Activated CD4-positive, alpha-beta T cell treated with anti-CD3 and anti-CD28 coated beads, Interleukin-2, amount 10 ng/mL, durations not matched to agents 7 days and 5 days (primary cell): ENCODE data around the gene MOV10L1. TPM values are rescaled to one million over a fixed set of nuclear protein-coding genes. Genes with fewer than 3 reads are reported as not detected.
"Not testable (repeated sequence)": the region's sequence is repeated elsewhere in the genome, so short reads cannot be mapped to it uniquely, and the experiment has no call there.

Source experiments
- CTCF ChIA-PET: fragments of 350-600 bp; sonication (Branson Sonifier 250); formaldehyde crosslinking; loops from one replicate; lab custom pipeline; 2021; ENCODE audit warnings: antibody characterized with exemption; lab: Charles Lee
- POLR2A ChIA-PET: fragments of 350-600 bp; sonication (Branson Sonifier 250); formaldehyde crosslinking; loops from one replicate; lab custom pipeline; 2021; ENCODE audit warnings: antibody characterized with exemption; lab: Charles Lee
- DNase-seq: peaks from one replicate; pipeline ENCODE4 v3.0.0-alpha.2; 2020
- H3K27ac Mint-ChIP-seq: one replicate; pipeline ENCODE4 v1.8.0; 2021; ENCODE audit warnings: mild to moderate bottlenecking, moderate library complexity, mixed read lengths
- H3K27me3 Mint-ChIP-seq: one replicate; pipeline ENCODE4 v1.8.0; 2021; ENCODE audit warnings: mixed read lengths
- H3K36me3 Mint-ChIP-seq: one replicate; pipeline ENCODE4 v1.8.0; 2021; ENCODE audit warnings: low read depth, mixed read lengths
- H3K4me1 Mint-ChIP-seq: one replicate; pipeline ENCODE4 v1.8.0; 2021; ENCODE audit warnings: mixed read lengths
- H3K4me3 Mint-ChIP-seq: one replicate; pipeline ENCODE4 v1.8.0; 2021; ENCODE audit warnings: mild to moderate bottlenecking, moderate library complexity, mixed read lengths
- H3K9me3 Mint-ChIP-seq: one replicate; pipeline ENCODE4 v1.8.0; 2021; ENCODE audit warnings: mixed read lengths
- total RNA-seq, 2 experiments: library from RNA; stranded (reverse); gene quantifications; one replicate each; pipeline ENCODE4 v1.2.3, GENCODE V29; 2021

Gene MOV10L1
- total RNA-seq, 2 experiments from 2014 or later, result not detected

GRCh38 chr22:50144005-50144614 is 54.3 kb downstream of the MOV10L1 start:
- Mint-ChIP-seq H3K27ac (peak overlapping the region; percentile 41), H3K4me3 (no peak overlapping the region), H3K27me3 (peaks cover 3% of the 10 kb centered on the region), H3K36me3 (no peaks in the 10 kb centered on the region), H3K4me1 (peaks cover 1% of the 10 kb centered on the region), H3K9me3 (no peaks in the 10 kb centered on the region)
- no peak for DNase-seq
- ChIA-PET POLR2A (no interaction called here), CTCF (no interaction called here)

- H3K27ac Mint-ChIP-seq, result no peak overlapping the region
- H3K27me3 Mint-ChIP-seq, result peaks cover 3% of the 10 kb centered on the region
- POLR2A ChIA-PET, result no interaction called here
- no peaks in the 10 kb centered on the region for H3K9me3 Mint-ChIP-seq
- H3K36me3 Mint-ChIP-seq, result no peaks in the 10 kb centered on the region
- H3K4me1 Mint-ChIP-seq, result peaks cover 4% of the 10 kb centered on the region
- CTCF ChIA-PET, result interaction anchor here (0.6 kb wide), 1 partner anchor 87 kb away, joined by 4 read pairs; no protein-coding TSS in a partner anchor
- DNase-seq, result no peak
- no peak overlapping the region for H3K4me3 Mint-ChIP-seq
Measured at GRCh38 chr22:50145721-50146438, 56.1 kb downstream of the MOV10L1 start.

- POLR2A ChIA-PET, result no interaction called here
- CTCF ChIA-PET, result interaction anchor here (0.6 kb wide), 1 partner anchor 86 kb away, joined by 4 read pairs; no protein-coding TSS in a partner anchor
- Mint-ChIP-seq H3K4me3 (no peak overlapping the region), H3K4me1 (peaks cover 4% of the 10 kb centered on the region), H3K9me3 (no peaks in the 10 kb centered on the region), H3K27ac (no peak overlapping the region), H3K27me3 (peaks cover 3% of the 10 kb centered on the region), H3K36me3 (no peaks in the 10 kb centered on the region)
- no peak for DNase-seq
Measured at GRCh38 chr22:50146439-50147238, 56.8 kb downstream of the MOV10L1 start.

GRCh38 chr22:50147258-50148165 is 57.7 kb downstream of the MOV10L1 start:
- CTCF ChIA-PET, result interaction anchor here (1.3 to 2.2 kb wide), 2 partner anchors 17 to 42 kb away, joined by 3 to 6 read pairs; no protein-coding TSS in a partner anchor
- H3K4me3 Mint-ChIP-seq, H3K27me3 Mint-ChIP-seq, H3K36me3 Mint-ChIP-seq, POLR2A ChIA-PET, H3K27ac Mint-ChIP-seq, H3K4me1 Mint-ChIP-seq, DNase-seq, H3K9me3 Mint-ChIP-seq: not testable (repeated sequence)

- H3K27ac Mint-ChIP-seq, result no peak overlapping the region
- no peak for DNase-seq
- H3K4me3 Mint-ChIP-seq, result no peak overlapping the region
- H3K36me3 Mint-ChIP-seq, result no peaks in the 10 kb centered on the region
- CTCF ChIA-PET, result interaction anchor here (1.2 to 2.4 kb wide), 6 partner anchors 17 to 66 kb away, joined by 3 to 8 read pairs (median 6); no protein-coding TSS in a partner anchor
- H3K4me1 Mint-ChIP-seq, result peaks cover 4% of the 10 kb centered on the region
- H3K9me3 Mint-ChIP-seq, result no peaks in the 10 kb centered on the region
- POLR2A ChIA-PET, result no interaction called here
- H3K27me3 Mint-ChIP-seq, result peaks cover 2% of the 10 kb centered on the region
Measured at GRCh38 chr22:50148166-50148500, 58.3 kb downstream of the MOV10L1 start.

- Mint-ChIP-seq H3K4me3 (no peak overlapping the region), H3K4me1 (peaks cover 4% of the 10 kb centered on the region), H3K36me3 (no peaks in the 10 kb centered on the region), H3K27ac (no peak overlapping the region), H3K9me3 (no peaks in the 10 kb centered on the region), H3K27me3 (no peaks in the 10 kb centered on the region)
- ChIA-PET POLR2A (interaction anchor here (0.7 kb wide), 2 partner anchors 22 to 48 kb away, joined by 4 to 5 read pairs; no protein-coding TSS in a partner anchor), CTCF (interaction anchor here (0.6 to 2.4 kb wide), 12 partner anchors 9 to 252 kb away, joined by 3 to 8 read pairs (median 4); no protein-coding TSS in a partner anchor)
- peak; percentile 78 for DNase-seq
Measured at GRCh38 chr22:50148991-50149721, 59.4 kb downstream of the MOV10L1 start.

- H3K9me3 Mint-ChIP-seq, result no peaks in the 10 kb centered on the region
Measured at GRCh38 chr22:50150161-50151129, 60.6 kb downstream of the MOV10L1 start.

GRCh38 chr22:50151571-50152537 is 62.0 kb downstream of the MOV10L1 start:
- Mint-ChIP-seq H3K9me3 (no peaks in the 10 kb centered on the region), H3K36me3 (no peaks in the 10 kb centered on the region), H3K27ac (no peak overlapping the region), H3K4me1 (peaks cover 4% of the 10 kb centered on the region), H3K27me3 (no peaks in the 10 kb centered on the region), H3K4me3 (no peak overlapping the region)
- ChIA-PET POLR2A (no interaction called here), CTCF (no interaction called here)
- no peak for DNase-seq

More at GRCh38 chr22:50150161-50151129, 60.6 kb downstream of the MOV10L1 start:
- no peak overlapping the region for H3K4me3 Mint-ChIP-seq
- no peak for DNase-seq
- H3K27ac Mint-ChIP-seq, result peak overlapping the region; percentile 6
- peaks cover 4% of the 10 kb centered on the region for H3K4me1 Mint-ChIP-seq
- CTCF ChIA-PET, result interaction anchor here (1.9 to 2.4 kb wide), 3 partner anchors 40 to 64 kb away, joined by 6 to 8 read pairs (median 7); no protein-coding TSS in a partner anchor
- no peaks in the 10 kb centered on the region for H3K27me3 Mint-ChIP-seq
- POLR2A ChIA-PET, result no interaction called here
- no peaks in the 10 kb centered on the region for H3K36me3 Mint-ChIP-seq

GRCh38 chr22:50153056-50153755 is 63.4 kb downstream of the MOV10L1 start:
- Mint-ChIP-seq H3K9me3 (no peaks in the 10 kb centered on the region), H3K27ac (no peak overlapping the region), H3K4me3 (no peak overlapping the region), H3K36me3 (no peaks in the 10 kb centered on the region), H3K4me1 (peaks cover 4% of the 10 kb centered on the region), H3K27me3 (peaks cover 2% of the 10 kb centered on the region)
- CTCF ChIA-PET, result no interaction called here
- POLR2A ChIA-PET, result no interaction called here
- no peak for DNase-seq
